GM12891 (cell line): Measurements from ENCODE around the gene SYPL1.

Experiments
- POLR2A ChIP-seq: IDR thresholded peaks from 2 replicates; pipeline ENCODE4 v1.6.1; 2011; ENCODE audit warnings: low read depth, low read length, control low read depth
- POLR2AphosphoS5 ChIP-seq: IDR thresholded peaks from 2 replicates; pipeline ENCODE4 v1.6.1; 2011; ENCODE audit warnings: low read depth, low read length, control low read depth
- TAF1 ChIP-seq: IDR thresholded peaks from 2 replicates; pipeline ENCODE4 v1.6.1; 2011; ENCODE audit warnings: low read depth, low read length, control low read depth

DNA sequence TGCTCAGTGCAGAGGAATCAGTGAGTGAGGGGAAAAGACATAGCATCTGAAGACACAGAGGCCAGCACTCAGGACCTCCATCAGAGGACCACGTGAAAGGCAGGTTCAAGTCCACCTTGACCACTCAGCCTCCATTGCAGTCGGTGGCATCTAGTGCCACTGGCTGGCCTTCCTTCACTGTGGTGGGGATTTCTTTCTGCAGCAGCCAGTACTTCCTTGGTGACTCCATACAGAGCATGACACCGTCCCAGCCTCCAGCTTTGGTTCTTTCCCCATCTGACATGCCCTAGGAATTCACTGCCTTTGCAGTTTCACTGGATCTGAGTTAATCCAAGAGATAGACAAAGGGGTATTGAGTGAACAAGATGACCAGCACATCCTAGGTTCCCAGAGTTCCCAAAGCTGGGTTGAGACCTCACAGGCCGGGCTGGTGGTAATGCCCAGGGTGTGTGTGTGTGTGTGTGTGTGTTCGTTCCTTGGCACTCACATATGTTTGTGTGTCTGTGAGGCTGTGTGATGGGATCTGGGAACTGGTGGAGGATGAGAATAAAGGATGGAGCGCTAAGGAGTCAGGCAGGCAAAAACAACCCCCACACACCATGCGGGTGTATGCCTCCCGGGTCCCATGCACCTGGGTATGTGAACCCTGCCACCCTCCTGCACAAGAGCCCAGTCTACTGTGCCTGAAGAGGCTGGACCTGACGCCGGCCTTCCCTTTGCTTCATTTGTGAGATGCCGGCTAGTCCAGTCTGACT lies 57.8 kb downstream of the SYPL1 start:
- TF ChIP-seq POLR2A = no peak
- TF ChIP-seq TAF1 = no peak
- no peak for TF ChIP-seq POLR2AphosphoS5
